Pancreas (tissue), 10 donors: ENCODE data around the gene DOCK7. TPM values are rescaled to one million over a fixed set of nuclear protein-coding genes. Genes with fewer than 3 reads are reported as not detected.
A peak's percentile ranks its signal among the peaks of the same experiment; 100 is the strongest.

Experiments
- ATAC-seq, 4 donors: fragments of 200-7000 bp; cut with Tn5 transposase; one replicate each; pipeline versions ENCODE4 v1.8.0 to v1.9.1; 2020; ENCODE audit warnings: mild to moderate bottlenecking in 4 of 4, moderate library complexity in 4 of 4
- DNase-seq, 6 donors: peaks; one replicate each; pipeline ENCODE4 v3.0.0-alpha.2; 2020
- FAIRE-seq: peaks from 2 replicates; lab custom pipeline; 2012; peaks lifted over from hg19 to GRCh38; lab: Jason Lieb, UNC
- H3K27ac ChIP-seq, 4 donors: fragments of 200-600 bp; sonication (generic); 1 replicate in 3 of 4; 2 replicates in 1 of 4; pipeline versions ENCODE4 v1.5.0 to v1.8.0; 2020
- H3K27me3 ChIP-seq, 4 donors: fragments of 200-600 bp; one replicate each; pipeline ENCODE4 v1.8.0; 2021
- H3K36me3 ChIP-seq, 3 donors: fragments of 200-600 bp; sonication (generic) in 1 of 3; one replicate each; pipeline versions ENCODE4 v1.5.0 to v1.8.0; 2020 to 2021
- H3K4me1 ChIP-seq, 3 donors: fragments of 200-600 bp; one replicate each; pipeline ENCODE4 v1.8.0; 2021
- H3K4me3 ChIP-seq, 4 donors: fragments of 200-600 bp; sonication (generic) in 2 of 4; one replicate each; pipeline versions ENCODE4 v1.5.0 to v1.8.0; 2020 to 2021
- H3K9me3 ChIP-seq, 4 donors: fragments of 200-600 bp; one replicate each; pipeline ENCODE4 v1.8.0; 2021
- WGBS, 2 donors: extraction: QIAGEN DNeasy Blood & Tissue Kit; methylation state at CpG; one replicate each; pipeline ENCODE4 v1.1.7; 2013; 5-methylcytosine and 5-hydroxymethylcytosine counted together
- intact Hi-C, 3 donors: fragments of 100-400 bp; cut with DNase I; formaldehyde crosslinking; loops; one replicate each; pipeline versions ENCODE4 v1.11.1 to v1.14.2; 2022
- polyA plus RNA-seq, 2 donors: library from polyadenylated mRNA; stranded (reverse); fragments of 200-250 nt; gene quantifications; one replicate each; pipeline ENCODE4 v1.2.3, GENCODE V29; 2013
- total RNA-seq, 6 donors: library from RNA; stranded (reverse); fragmentation: NEBNext Ultra II Directional in 4 of 6; extraction: Animal tissue kit (Norgen Biotek cat#: 25700) in 4 of 6; gene quantifications; one replicate each; pipeline versions ENCODE4 v1.2.1 to v1.2.4, GENCODE V29; 2021 to 2023
- TF ChIP-seq, protein P1 (sequence below), 4 donors: fragments of 200-600 bp; sonication (generic) in 3 of 4; IDR thresholded peaks; one replicate each; pipeline versions ENCODE4 v1.5.0 to v1.8.0; 2021; ENCODE audit warnings: antibody characterized with exemption in 4 of 4
- donor health status: healthy with polysubstance abuse.
- donor health status: DM: no; HTN: no; CAD: no; lungs with moderate emphysema.
- donor health status: DM: no; HTN: no; CAD: no.
- donor health status: control.
- donor health status: control.
- donor health status: Bipolar disorder and iron deficiency.
- donor health status: DM: yes; HTN: yes; CAD: no.
- donor health status: DM: no; HTN: no; CAD: no.
- donor health status: DM: no; HTN: no; CAD: no.
- donor health status: DM: yes; HTN: yes; CAD: no.

DOCK7 gene
- total and polyA plus RNA-seq, 8 donors: 4.4 to 22.5 (median 12.8) TPM

DNA sequence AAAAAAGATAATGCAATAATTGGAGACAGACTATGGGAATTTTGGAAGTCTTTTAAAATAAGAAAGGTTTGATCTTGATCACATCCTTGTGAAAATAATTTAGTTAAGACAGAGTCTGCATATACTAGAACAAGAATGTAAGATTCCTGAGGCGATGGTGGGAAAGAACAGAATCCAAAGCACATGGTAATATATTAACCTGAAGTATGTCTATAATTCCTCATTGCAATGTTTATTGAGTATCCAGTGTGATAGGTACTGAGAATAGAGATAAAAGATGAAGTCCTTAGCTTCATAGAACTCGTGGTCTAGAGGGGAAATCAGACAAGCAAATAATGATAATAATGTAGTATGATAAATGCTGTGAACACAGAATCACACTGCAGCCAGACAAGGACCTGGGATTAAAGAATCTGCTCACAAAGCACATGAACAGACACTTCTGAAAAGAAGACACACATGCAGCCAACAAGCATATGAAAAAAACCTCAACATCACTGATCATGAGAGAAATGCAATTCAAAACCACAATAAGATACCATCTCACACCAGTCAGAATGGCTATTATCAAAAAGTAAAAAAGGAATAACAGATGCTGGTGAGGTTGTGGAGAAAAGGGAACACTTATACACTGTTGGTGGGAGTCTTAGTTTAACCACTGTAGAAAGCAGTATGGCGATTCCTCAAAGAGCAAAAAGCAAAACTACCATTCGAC is 97.8 kb downstream of the DOCK7 start:
- H3K27me3 ChIP-seq: no peaks in the 10 kb centered on the region
- peak in 1 of 4 donors; percentile 54 for ATAC-seq
- H3K36me3 ChIP-seq: peaks cover 0 to 3% (median 0%) of the 10 kb centered on the region in 3 donors
- no peak for DNase-seq
- H3K4me1 ChIP-seq: peaks cover 12 to 18% (median 17%) of the 10 kb centered on the region in 3 donors
- TF ChIP-seq, protein P1, sequence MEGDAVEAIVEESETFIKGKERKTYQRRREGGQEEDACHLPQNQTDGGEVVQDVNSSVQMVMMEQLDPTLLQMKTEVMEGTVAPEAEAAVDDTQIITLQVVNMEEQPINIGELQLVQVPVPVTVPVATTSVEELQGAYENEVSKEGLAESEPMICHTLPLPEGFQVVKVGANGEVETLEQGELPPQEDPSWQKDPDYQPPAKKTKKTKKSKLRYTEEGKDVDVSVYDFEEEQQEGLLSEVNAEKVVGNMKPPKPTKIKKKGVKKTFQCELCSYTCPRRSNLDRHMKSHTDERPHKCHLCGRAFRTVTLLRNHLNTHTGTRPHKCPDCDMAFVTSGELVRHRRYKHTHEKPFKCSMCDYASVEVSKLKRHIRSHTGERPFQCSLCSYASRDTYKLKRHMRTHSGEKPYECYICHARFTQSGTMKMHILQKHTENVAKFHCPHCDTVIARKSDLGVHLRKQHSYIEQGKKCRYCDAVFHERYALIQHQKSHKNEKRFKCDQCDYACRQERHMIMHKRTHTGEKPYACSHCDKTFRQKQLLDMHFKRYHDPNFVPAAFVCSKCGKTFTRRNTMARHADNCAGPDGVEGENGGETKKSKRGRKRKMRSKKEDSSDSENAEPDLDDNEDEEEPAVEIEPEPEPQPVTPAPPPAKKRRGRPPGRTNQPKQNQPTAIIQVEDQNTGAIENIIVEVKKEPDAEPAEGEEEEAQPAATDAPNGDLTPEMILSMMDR (IDR thresholded peaks at IDR 0.05): no peak
- intact Hi-C loops: no loop called here
- 53 to 55% methylated on average over 4 of the region's 4 CpGs for WGBS, 2 donors
- H3K27ac ChIP-seq: no peak overlapping the region
- no peaks in the 10 kb centered on the region for H3K9me3 ChIP-seq
- FAIRE-seq: no peak
- no peak overlapping the region for H3K4me3 ChIP-seq

DNA sequence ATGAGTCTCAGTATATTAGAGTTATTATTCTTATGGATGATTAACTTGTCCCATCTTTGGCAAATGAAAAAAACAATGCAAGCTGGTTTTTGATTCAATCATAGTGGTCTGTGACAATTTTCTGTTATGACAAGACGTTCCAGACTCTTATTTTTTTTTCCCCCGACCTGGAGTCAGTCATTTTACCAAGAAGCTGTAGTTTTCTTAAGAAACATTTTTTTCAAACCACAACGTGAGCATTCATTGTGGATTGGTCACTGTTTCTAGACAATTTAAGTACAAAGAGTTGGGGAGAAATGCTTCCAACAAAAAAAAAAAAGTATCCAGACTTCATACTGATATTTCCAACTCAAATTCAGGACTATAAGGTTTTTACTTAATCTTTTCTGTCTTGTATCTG is 98.9 kb downstream of the DOCK7 start:
- no peak for DNase-seq
- 85 to 90% methylated on average over 3 of the region's 3 CpGs for WGBS, 2 donors
- H3K27me3 ChIP-seq: no peaks in the 10 kb centered on the region
- no peak for ATAC-seq
- H3K4me3 ChIP-seq: no peak overlapping the region
- H3K36me3 ChIP-seq: peaks cover 0 to 3% (median 0%) of the 10 kb centered on the region in 3 donors
- no peaks in the 10 kb centered on the region for H3K9me3 ChIP-seq
- TF ChIP-seq, protein P1 (IDR thresholded peaks at IDR 0.05): no peak
- peaks cover 7 to 12% (median 9%) of the 10 kb centered on the region in 3 donors for H3K4me1 ChIP-seq
- intact Hi-C loops: no loop called here
- no peak overlapping the region for H3K27ac ChIP-seq
- no peak for FAIRE-seq

DNA sequence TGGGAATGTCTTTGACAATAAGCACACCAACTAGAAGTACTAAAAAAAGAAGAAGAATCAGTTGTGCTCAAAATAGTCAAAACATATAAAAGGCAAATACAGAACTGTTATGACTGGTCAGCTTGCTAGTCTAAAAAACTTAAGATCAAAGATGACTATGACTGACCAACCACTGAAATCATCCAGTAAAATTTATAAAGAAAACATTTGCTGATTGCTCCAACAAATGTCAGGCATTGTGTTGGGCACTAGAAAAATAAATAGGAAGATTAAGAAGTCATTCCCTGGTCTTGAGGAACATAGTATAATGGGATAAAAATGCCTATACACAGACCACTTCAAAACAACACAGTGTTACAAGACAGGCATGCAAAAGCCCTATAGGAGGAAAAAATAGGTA is 100.2 kb downstream of the DOCK7 start:
- FAIRE-seq (no peak), ATAC-seq (no peak), DNase-seq (no peak)
- no peak overlapping the region for H3K27ac ChIP-seq
- H3K4me1 ChIP-seq: peaks cover 0 to 6% (median 6%) of the 10 kb centered on the region in 3 donors
- H3K36me3 ChIP-seq: peaks cover 0 to 3% (median 0%) of the 10 kb centered on the region in 3 donors
- H3K9me3 ChIP-seq: no peaks in the 10 kb centered on the region
- intact Hi-C loops: no loop called here
- TF ChIP-seq, protein P1 (IDR thresholded peaks at IDR 0.05): no peak
- no peaks in the 10 kb centered on the region for H3K27me3 ChIP-seq
- no peak overlapping the region for H3K4me3 ChIP-seq

DNA sequence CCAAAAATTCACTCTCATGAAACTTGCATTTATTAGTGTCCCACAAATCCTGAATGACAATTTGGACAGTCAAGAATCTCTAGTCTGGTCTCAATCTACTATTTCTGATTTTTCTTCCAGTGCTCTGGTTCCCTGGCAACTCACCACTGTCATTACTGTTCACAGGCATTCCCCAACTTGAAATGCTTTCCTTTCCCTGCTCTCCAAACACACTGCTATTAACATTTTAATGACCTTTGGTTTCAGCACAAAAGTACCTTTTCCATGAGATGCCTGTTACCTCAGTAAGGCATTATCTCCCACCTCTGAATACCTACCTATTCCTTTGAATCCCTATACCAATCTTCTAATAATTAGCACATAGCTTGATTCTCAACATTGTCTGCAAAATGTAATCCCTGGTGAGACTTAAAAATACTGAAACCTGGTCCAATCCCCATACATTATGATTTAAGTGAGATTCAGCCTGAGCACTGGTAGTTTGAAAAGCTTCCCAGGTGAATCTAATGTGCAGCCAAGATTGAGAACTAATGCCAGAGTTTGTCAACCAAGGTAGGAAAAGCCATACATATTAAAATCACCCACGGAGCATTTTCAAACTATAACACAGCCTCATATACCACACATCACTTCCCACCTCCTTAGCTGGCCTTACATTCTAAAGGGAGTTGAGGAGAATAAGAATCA is 102.6 kb downstream of the DOCK7 start:
- intact Hi-C loops: no loop called here
- 68 to 82% methylated on average over 1 of the region's 1 CpG for WGBS, 2 donors
- FAIRE-seq: no peak
- no peak for ATAC-seq
- Histone ChIP-seq H3K27me3 (no peaks in the 10 kb centered on the region), H3K4me1 (peaks cover 0 to 6% (median 6%) of the 10 kb centered on the region in 3 donors), H3K36me3 (peaks cover 0 to 3% (median 0%) of the 10 kb centered on the region in 3 donors), H3K4me3 (no peak overlapping the region), H3K27ac (no peak overlapping the region), H3K9me3 (no peaks in the 10 kb centered on the region)
- DNase-seq: no peak
- TF ChIP-seq, protein P1 (IDR thresholded peaks at IDR 0.05): no peak

DNA sequence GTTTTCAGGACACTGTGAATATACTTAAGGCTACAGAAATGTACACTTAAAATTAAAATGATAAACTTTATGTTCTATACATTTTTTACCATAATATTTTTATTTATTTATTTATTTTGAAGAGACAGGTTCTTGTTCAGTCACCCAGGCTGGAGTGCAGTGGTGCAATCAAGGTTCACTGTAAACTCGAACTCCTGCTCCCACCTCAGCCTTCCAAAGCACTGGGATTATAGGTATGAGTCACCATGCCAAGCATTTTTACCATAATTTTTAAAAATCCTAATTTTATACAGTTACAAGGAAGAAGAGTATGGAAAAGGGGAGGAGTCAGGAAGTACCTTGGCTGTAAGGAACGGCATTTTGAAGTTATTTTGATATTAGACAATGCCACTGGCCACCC is 114.5 kb downstream of the DOCK7 start:
- FAIRE-seq (no peak), DNase-seq (no peak), ATAC-seq (no peak)
- WGBS, 2 donors: 45 to 46% methylated on average over 2 of the region's 2 CpGs
- Histone ChIP-seq H3K36me3 (no peaks in the 10 kb centered on the region), H3K27me3 (no peaks in the 10 kb centered on the region), H3K27ac (no peak overlapping the region), H3K9me3 (no peaks in the 10 kb centered on the region), H3K4me1 (no peaks in the 10 kb centered on the region), H3K4me3 (no peak overlapping the region)
- intact Hi-C loops: no loop called here
- TF ChIP-seq, protein P1 (IDR thresholded peaks at IDR 0.05): no peak
